Large intestine (tissue), 3 donors: ENCODE measurements around the gene C1orf174. TPM values are rescaled to one million over a fixed set of nuclear protein-coding genes. Genes with fewer than 3 reads are reported as not detected.

Source experiments
- DNase-seq, 2 donors: peaks; one replicate each; pipeline versions ENCODE4 v3.0.0 to v3.0.0-alpha.2; 2013
- H3K27ac ChIP-seq: one replicate; pipeline ENCODE4 v1.5.1; 2013; ENCODE audit warnings: low read length
- H3K27me3 ChIP-seq: 2 replicates; pipeline ENCODE4 v1.6.1; 2013; ENCODE audit warnings: low read length; ENCODE audit not compliant: control insufficient read depth, insufficient read depth
- H3K36me3 ChIP-seq: 2 replicates; pipeline ENCODE4 v1.6.1; 2013; ENCODE audit warnings: low read length; ENCODE audit not compliant: control insufficient read depth, insufficient read depth
- H3K4me1 ChIP-seq: one replicate; pipeline ENCODE4 v1.6.1; 2013; ENCODE audit warnings: low read length; ENCODE audit not compliant: control insufficient read depth, insufficient read depth
- H3K4me3 ChIP-seq: one replicate; pipeline ENCODE4 v1.5.1; 2013; ENCODE audit warnings: low read length
- H3K9me3 ChIP-seq: one replicate; pipeline ENCODE4 v1.6.1; 2013; ENCODE audit warnings: mild to moderate bottlenecking, low read depth, low read length, moderate library complexity; ENCODE audit not compliant: control insufficient read depth
- WGBS: methylation state at CpG from one replicate; pipeline ENCODE4 v1.1.5; 2013; ENCODE audit warnings: low lambda C conversion rate; ENCODE audit not compliant: insufficient coverage; 5-methylcytosine and 5-hydroxymethylcytosine counted together
- polyA plus RNA-seq: library from polyadenylated mRNA; unstranded; fragments of 120-200 nt; gene quantifications from one replicate; pipeline ENCODE4 v1.2.1, GENCODE V29; 2013

Gene C1orf174
- polyA plus RNA-seq, 1 donor: 28.4 TPM

GRCh38 chr1:3884966-3885365, 15.1 kb downstream of the C1orf174 start:
- no CpG with 5 or more reads among the region's 13 CpGs for WGBS
- H3K36me3 ChIP-seq: peaks cover 46% of the 10 kb centered on the region
- no peak for DNase-seq

GRCh38 chr1:3883194-3883925, 16.7 kb downstream of the C1orf174 start:
- H3K27ac ChIP-seq: no peak overlapping the region
- H3K36me3 ChIP-seq: peaks cover 53% of the 10 kb centered on the region
- H3K27me3 ChIP-seq: no peaks in the 10 kb centered on the region
- DNase-seq: no peak
- WGBS: no CpG with 5 or more reads among the region's 18 CpGs
- peaks cover 5% of the 10 kb centered on the region for H3K9me3 ChIP-seq
- no peaks in the 10 kb centered on the region for H3K4me1 ChIP-seq
- no peak overlapping the region for H3K4me3 ChIP-seq

More at GRCh38 chr1:3884966-3885365, 15.1 kb downstream of the C1orf174 start:
- Histone ChIP-seq H3K4me1 (no peaks in the 10 kb centered on the region), H3K27ac (no peak overlapping the region), H3K27me3 (no peaks in the 10 kb centered on the region), H3K4me3 (no peak overlapping the region), H3K9me3 (no peaks in the 10 kb centered on the region)

- no peaks in the 10 kb centered on the region for H3K27me3 ChIP-seq
- no peaks in the 10 kb centered on the region for H3K4me1 ChIP-seq
- no peak overlapping the region for H3K27ac ChIP-seq
- no CpG with 5 or more reads among the region's 5 CpGs for WGBS
- H3K4me3 ChIP-seq: no peak overlapping the region
- H3K36me3 ChIP-seq: peaks cover 46% of the 10 kb centered on the region
- no peak for DNase-seq
- peaks cover 5% of the 10 kb centered on the region for H3K9me3 ChIP-seq
Observed at GRCh38 chr1:3881193-3881480, 18.9 kb downstream of the C1orf174 start.

GRCh38 chr1:3880429-3881192, 19.5 kb downstream of the C1orf174 start:
- H3K27ac ChIP-seq: no peak overlapping the region
- peaks cover 5% of the 10 kb centered on the region for H3K9me3 ChIP-seq
- peaks cover 44% of the 10 kb centered on the region for H3K36me3 ChIP-seq
- no CpG with 5 or more reads among the region's 20 CpGs for WGBS
- no peak overlapping the region for H3K4me3 ChIP-seq
- no peak for DNase-seq
- H3K4me1 ChIP-seq: no peaks in the 10 kb centered on the region
- H3K27me3 ChIP-seq: no peaks in the 10 kb centered on the region

GRCh38 chr1:3879787-3880428, 20.2 kb downstream of the C1orf174 start:
- no peak overlapping the region for H3K27ac ChIP-seq
- no peaks in the 10 kb centered on the region for H3K27me3 ChIP-seq
- H3K36me3 ChIP-seq: peaks cover 47% of the 10 kb centered on the region
- no peak overlapping the region for H3K4me3 ChIP-seq
- WGBS: 80% methylated on average over 1 of the region's 9 CpGs
- H3K4me1 ChIP-seq: no peaks in the 10 kb centered on the region
- DNase-seq: no peak
- H3K9me3 ChIP-seq: peaks cover 5% of the 10 kb centered on the region

GRCh38 chr1:3879099-3879498, 21.0 kb downstream of the C1orf174 start:
- WGBS: no CpG with 5 or more reads among the region's 7 CpGs
- peaks cover 46% of the 10 kb centered on the region for H3K36me3 ChIP-seq
- no peaks in the 10 kb centered on the region for H3K27me3 ChIP-seq
- H3K4me1 ChIP-seq: no peaks in the 10 kb centered on the region
- H3K9me3 ChIP-seq: peaks cover 5% of the 10 kb centered on the region
- no peak overlapping the region for H3K27ac ChIP-seq
- no peak overlapping the region for H3K4me3 ChIP-seq
- no peak for DNase-seq

- Histone ChIP-seq H3K4me1 (no peaks in the 10 kb centered on the region), H3K9me3 (peaks cover 5% of the 10 kb centered on the region), H3K27me3 (no peaks in the 10 kb centered on the region), H3K27ac (no peak overlapping the region), H3K4me3 (no peak overlapping the region), H3K36me3 (peaks cover 59% of the 10 kb centered on the region)
- no peak for DNase-seq
- WGBS: 80% methylated on average over 1 of the region's 16 CpGs
Observed at GRCh38 chr1:3876716-3877115, 23.4 kb downstream of the C1orf174 start.

- no peak overlapping the region for H3K4me3 ChIP-seq
- WGBS: 97% methylated on average over 7 of the region's 23 CpGs
- no peak overlapping the region for H3K27ac ChIP-seq
- H3K9me3 ChIP-seq: peaks cover 5% of the 10 kb centered on the region
- peaks cover 61% of the 10 kb centered on the region for H3K36me3 ChIP-seq
- no peak for DNase-seq
- no peaks in the 10 kb centered on the region for H3K4me1 ChIP-seq
- H3K27me3 ChIP-seq: no peaks in the 10 kb centered on the region
Observed at GRCh38 chr1:3874736-3875135, 25.3 kb downstream of the C1orf174 start.

- Histone ChIP-seq H3K27ac (no peak overlapping the region), H3K36me3 (peaks cover 62% of the 10 kb centered on the region), H3K9me3 (peaks cover 3% of the 10 kb centered on the region), H3K4me1 (peaks cover 6% of the 10 kb centered on the region), H3K4me3 (no peak overlapping the region), H3K27me3 (no peaks in the 10 kb centered on the region)
- DNase-seq: no peak
- WGBS: no CpG with 5 or more reads among the region's 8 CpGs
Observed at GRCh38 chr1:3872546-3872945, 27.5 kb downstream of the C1orf174 start.

GRCh38 chr1:3871451-3871805, 28.6 kb downstream of the C1orf174 start:
- no peak overlapping the region for H3K4me3 ChIP-seq
- H3K36me3 ChIP-seq: peaks cover 63% of the 10 kb centered on the region
- WGBS: no CpG with 5 or more reads among the region's 7 CpGs
- peaks cover 3% of the 10 kb centered on the region for H3K9me3 ChIP-seq
- no peak for DNase-seq
- peaks cover 6% of the 10 kb centered on the region for H3K4me1 ChIP-seq
- H3K27me3 ChIP-seq: no peaks in the 10 kb centered on the region
- no peak overlapping the region for H3K27ac ChIP-seq
